Muscle layer of duodenum (tissue), 2 donors: ENCODE data around the gene ASB4.
"Not testable (repeated sequence)": the region's sequence is repeated elsewhere in the genome, so short reads cannot be mapped to it uniquely, and the experiment has no call there.

Source experiments
- H3K27ac ChIP-seq: one replicate; pipeline ENCODE4 v1.7.0; 2013; ENCODE audit warnings: mild to moderate bottlenecking, low read length
- H3K27me3 ChIP-seq: one replicate; pipeline ENCODE4 v1.7.0; 2013; ENCODE audit warnings: low read depth, mild to moderate bottlenecking, control low read depth, low read length
- H3K36me3 ChIP-seq, 2 donors: one replicate each; pipeline ENCODE4 v1.7.0; 2013; ENCODE audit warnings: low read length in 2 of 2, control low read depth in 1 of 2, mild to moderate bottlenecking in 1 of 2; ENCODE audit not compliant: insufficient read depth in 2 of 2, control insufficient read depth in 1 of 2
- H3K4me1 ChIP-seq, 2 donors: one replicate each; pipeline ENCODE4 v1.7.0; 2013; ENCODE audit warnings: low read length in 2 of 2, mild to moderate bottlenecking in 2 of 2, control low read depth in 1 of 2, moderate library complexity in 1 of 2; ENCODE audit not compliant: insufficient read depth in 2 of 2, control insufficient read depth in 1 of 2
- H3K4me3 ChIP-seq, 2 donors: one replicate each; pipeline ENCODE4 v1.7.0; 2013; ENCODE audit warnings: low read length in 2 of 2, low read depth in 1 of 2, mild to moderate bottlenecking in 1 of 2
- H3K9me3 ChIP-seq, 2 donors: one replicate each; pipeline ENCODE4 v1.7.0; 2013; ENCODE audit warnings: low read length in 2 of 2, control low read depth in 1 of 2, mild to moderate bottlenecking in 1 of 2; ENCODE audit not compliant: control insufficient read depth in 1 of 2
- donor health status: healthy.

The ASB4 gene

DNA sequence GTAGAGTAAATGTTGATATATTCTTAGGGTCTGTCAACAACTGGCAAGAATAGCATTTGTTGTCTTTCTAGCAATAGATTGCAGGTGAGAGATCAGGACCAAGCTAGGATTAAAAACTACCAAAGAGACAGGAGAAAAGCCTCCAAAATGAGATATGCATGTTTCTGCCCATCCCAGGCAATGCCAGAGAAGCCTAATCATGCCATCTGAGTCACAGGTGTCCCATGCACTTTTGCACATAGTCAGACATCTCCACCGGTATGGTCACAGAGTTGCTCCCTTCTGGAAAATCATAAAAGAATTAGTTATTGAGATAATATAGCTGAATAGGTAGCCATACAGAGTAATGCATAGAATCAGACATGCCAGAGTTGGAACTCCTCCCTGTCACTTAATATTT, 59.9 kb downstream of the ASB4 start:
- H3K9me3 ChIP-seq: no peaks in the 10 kb centered on the region
- H3K4me3 ChIP-seq: peak overlapping the region; percentile 46 to 52
- H3K27ac ChIP-seq: peak overlapping the region; percentile 88
- H3K36me3 ChIP-seq: no peaks in the 10 kb centered on the region
- no peaks in the 10 kb centered on the region for H3K27me3 ChIP-seq
- H3K4me1 ChIP-seq: peaks cover 22 to 36% of the 10 kb centered on the region in 2 donors

DNA sequence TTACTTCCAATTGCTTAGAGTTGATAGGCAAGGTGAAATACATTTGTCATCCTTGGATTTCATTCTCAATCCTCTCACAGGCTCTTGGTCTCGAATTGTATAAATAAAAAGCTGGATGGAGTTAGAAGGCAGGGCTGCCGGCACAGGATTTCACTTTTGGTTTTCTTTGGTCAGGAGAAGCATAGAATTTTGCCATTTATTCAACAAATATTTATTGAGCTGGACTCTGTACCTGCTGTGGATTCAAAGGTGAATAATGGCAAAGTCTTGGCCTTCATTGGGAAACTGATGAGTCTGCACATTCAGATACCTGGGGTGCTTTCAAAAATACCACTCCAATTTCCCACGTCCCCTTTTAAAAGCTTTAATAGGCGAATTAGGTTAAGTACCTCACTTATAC, 60.9 kb downstream of the ASB4 start:
- H3K4me3 ChIP-seq: peak overlapping the region; percentile 30 to 46
- peak overlapping the region; percentile 76 for H3K27ac ChIP-seq
- peaks cover 26 to 45% of the 10 kb centered on the region in 2 donors for H3K4me1 ChIP-seq
- H3K27me3 ChIP-seq: no peaks in the 10 kb centered on the region
- no peaks in the 10 kb centered on the region for H3K36me3 ChIP-seq
- H3K9me3 ChIP-seq: no peaks in the 10 kb centered on the region

DNA sequence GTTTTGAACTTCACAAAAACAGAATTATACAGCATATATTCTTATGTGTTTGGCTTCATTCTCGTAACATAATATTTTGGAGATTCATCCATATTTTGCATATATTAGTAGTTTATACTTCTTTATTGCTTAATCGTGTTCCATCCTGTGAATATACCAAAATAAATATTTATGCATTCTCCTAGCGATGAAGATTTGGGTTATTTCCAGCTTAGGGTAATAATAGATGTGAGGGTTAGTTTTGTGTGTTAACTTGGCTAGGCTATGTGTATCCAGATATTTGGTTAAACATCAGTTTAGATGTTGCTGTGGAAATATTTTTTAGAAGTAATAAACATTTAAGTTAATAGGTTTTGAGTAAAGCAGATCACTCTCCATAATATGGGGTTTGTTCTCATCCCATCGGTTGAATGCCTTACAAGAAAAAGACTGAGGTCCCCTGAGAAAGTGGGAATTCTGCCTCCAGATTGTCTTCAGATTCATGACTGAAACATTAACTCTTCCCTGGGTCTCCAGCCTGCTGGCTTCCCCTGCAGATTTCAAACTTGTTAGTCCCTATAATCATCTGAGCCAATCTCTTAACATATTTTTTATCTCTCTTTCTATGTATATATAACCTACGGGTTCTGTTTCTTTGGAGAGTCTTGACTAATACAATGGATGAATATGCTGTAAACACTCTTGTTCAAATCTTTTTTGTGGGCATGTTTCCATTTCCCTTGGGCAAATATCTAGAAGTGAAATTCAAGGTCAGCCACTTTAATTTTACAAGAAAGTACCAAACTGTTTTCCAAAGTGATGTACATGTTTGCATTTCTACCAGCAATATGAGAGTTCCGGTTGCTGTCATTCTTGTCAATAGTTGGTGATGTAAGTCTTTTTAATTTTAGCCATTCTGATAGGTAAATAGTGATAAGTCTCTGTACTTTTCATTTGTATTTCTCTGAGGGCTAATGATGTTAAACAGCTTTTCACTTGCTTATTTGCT, 61.9 kb downstream of the ASB4 start:
- Histone ChIP-seq H3K4me1 (peaks cover 26 to 46% of the 10 kb centered on the region in 2 donors), H3K9me3 (no peaks in the 10 kb centered on the region), H3K27ac (peak overlapping the region; percentile 76), H3K4me3 (no peak overlapping the region), H3K36me3 (no peaks in the 10 kb centered on the region), H3K27me3 (no peaks in the 10 kb centered on the region)

DNA sequence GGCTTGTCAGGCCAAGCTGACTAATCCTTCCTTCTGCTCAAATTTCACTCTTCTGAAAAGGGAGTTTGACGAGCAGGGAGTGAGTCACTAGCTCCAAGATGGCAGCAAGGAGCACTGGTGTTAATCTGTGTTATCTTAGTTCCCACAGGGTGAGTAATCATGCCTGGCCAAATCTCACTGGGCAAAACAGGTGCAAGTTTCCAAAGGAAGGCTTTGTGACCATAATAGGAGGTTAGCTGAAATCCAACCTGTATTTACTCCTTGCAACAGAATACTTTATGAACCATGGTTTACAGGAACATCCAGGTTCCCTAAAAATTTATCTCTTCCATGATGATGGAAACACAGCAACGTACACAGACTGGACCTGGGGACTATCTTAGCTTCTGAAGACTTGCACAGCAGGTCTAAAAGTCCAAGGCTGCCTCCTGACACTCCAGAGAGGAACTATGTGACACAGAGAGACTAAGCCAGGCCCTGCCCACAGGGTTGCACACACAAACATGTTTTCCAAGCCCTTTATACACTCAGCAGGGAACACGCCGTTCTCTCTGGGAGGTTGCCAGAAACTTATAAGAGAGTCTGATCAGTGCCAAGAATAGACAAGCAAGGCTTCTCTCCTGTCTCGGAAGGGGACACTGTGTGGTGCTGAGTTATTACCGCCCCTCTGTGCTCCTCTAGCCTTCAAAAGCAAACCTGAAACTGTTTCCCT, 64.2 kb downstream of the ASB4 start:
- H3K27ac ChIP-seq: peak overlapping the region; percentile 84
- H3K9me3 ChIP-seq: no peaks in the 10 kb centered on the region
- no peaks in the 10 kb centered on the region for H3K36me3 ChIP-seq
- H3K4me3 ChIP-seq: peak overlapping the region; percentile 18 to 35
- peaks cover 26 to 43% of the 10 kb centered on the region in 2 donors for H3K4me1 ChIP-seq
- no peaks in the 10 kb centered on the region for H3K27me3 ChIP-seq

DNA sequence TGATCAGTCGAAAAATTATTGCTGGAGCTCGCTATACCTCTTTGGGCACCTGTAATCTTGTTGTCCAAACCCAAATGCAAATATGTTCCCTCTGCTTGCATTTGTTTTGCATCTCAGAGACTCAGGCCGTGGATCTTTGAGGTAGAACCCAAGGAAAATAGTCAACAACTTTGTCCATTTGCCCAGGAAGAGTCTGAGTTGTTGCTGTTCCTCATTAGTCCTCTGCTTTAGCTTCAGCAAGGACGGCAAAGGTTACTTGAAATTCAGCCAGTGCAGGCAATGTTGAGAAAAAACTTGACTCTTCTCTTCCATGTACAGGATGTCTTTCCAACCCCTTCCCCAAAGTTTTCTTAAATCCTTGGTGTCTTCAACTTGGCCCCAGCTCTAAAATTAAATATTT, 64.8 kb downstream of the ASB4 start:
- H3K27ac ChIP-seq: peak overlapping the region; percentile 84
- H3K4me3 ChIP-seq: peak overlapping the region in 1 of 2 donors; percentile 35
- peaks cover 24 to 39% of the 10 kb centered on the region in 2 donors for H3K4me1 ChIP-seq
- no peaks in the 10 kb centered on the region for H3K36me3 ChIP-seq
- no peaks in the 10 kb centered on the region for H3K27me3 ChIP-seq
- H3K9me3 ChIP-seq: no peaks in the 10 kb centered on the region

DNA sequence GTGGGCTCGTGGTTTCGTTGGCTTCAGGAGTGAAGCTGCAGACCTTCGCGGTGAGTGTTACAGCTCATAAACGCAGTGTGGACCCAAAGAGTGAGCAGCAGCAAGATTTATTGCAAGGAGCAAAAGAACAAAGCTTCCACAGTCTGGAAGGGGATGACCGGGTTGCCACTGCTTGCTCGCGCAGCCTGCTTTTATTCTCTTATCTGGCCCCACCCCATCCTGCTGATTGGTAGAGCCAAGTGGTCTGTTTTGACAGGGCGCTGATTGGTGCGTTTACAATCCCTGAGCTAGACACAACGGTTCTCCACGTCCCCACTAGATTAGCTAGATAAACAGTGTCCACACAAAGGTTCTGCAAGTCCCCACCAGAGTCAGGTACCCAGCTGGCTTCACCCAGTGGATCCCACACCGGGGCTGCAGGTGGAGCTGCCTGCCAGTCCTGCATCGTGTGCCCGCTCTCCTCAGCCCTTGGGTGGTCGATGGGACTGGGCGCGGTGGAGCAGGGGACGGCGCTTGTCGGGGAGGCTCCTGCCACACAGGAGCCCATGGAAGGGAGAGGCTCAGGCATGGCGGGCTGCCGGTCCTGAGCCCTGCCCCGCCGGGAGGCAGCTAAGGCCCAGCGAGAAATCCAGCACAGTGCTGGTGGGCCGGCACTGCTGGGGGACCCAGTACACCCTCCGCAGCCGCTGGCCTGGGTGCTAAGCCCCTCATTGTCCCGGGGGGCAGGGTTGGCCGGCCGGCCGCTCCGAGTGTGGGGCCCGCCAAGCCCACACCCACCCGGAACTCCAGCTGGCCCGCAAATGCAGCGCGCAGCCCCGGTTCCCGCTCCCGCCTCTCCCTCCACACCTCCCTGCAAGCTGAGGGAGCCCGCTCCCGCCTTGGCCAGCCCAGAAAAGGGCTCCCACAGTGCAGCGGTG, 66.5 kb downstream of the ASB4 start:
- H3K36me3 ChIP-seq, H3K4me3 ChIP-seq, H3K9me3 ChIP-seq, H3K27ac ChIP-seq, H3K27me3 ChIP-seq: not testable (repeated sequence)
- peaks cover 15 to 25% of the 10 kb centered on the region in 2 donors for H3K4me1 ChIP-seq

DNA sequence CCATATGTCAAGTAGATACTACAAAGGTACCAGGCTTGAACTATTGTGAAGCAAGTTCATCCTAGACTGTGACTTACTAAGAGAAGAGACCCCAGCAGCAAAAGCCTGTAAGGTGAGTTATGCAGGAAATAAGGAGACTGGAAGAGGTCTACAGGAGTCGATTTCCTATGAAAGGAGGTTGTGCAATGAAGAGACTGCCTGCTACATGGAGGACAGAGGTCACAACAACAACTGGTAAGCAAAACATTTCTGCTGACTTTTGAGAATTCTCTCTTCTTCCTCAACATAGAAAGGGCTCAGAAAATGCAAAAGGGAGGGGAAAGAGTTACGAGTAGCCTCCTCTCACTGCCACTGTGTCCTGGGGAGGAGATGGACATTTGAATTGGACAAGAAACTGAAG, 68.2 kb downstream of the ASB4 start:
- H3K4me3 ChIP-seq: no peak overlapping the region
- H3K36me3 ChIP-seq: no peaks in the 10 kb centered on the region
- H3K27ac ChIP-seq: no peak overlapping the region
- H3K9me3 ChIP-seq: no peaks in the 10 kb centered on the region
- H3K4me1 ChIP-seq: peaks cover 12 to 17% of the 10 kb centered on the region in 2 donors
- no peaks in the 10 kb centered on the region for H3K27me3 ChIP-seq

DNA sequence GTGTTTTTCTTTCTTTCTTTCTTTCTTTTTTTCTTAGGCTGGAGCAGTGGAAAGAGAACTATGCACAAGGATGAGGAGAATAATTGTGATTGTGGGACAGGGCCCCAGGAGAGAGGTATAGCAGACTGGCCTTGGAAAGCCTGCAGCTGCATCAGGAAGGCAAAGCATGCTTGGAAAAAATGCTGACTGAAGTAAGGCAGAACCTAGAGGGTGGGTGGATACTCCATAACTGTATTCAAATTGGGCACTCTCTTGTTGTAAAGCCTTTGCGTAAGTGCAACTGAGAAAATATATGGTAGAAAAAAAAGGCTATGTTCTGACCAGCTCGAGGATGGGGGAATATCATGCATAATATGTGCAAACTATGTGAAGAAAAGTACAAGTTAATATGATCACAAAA, 71.0 kb downstream of the ASB4 start:
- H3K4me3 ChIP-seq: no peak overlapping the region
- no peaks in the 10 kb centered on the region for H3K9me3 ChIP-seq
- no peak overlapping the region for H3K27ac ChIP-seq

DNA sequence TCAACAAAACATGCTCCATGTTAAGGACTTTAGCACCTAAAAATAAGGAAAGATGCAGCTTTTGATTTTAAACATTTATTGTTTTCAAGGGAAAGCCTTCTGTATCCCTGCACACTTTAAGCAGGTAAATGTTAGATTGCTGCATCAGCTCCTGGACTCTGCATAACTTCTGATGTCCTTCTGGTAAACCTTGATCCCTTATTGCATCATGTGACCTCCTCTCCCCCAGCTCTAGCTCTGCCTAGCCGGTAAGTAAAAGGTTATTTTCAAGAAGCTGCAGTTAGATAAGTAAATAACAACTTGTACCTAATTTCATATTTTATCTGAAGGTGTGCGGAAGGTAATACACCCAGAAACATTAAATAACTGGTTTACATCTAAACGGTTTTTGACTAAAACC, 73.1 kb downstream of the ASB4 start:
- no peaks in the 10 kb centered on the region for H3K9me3 ChIP-seq
- H3K27ac ChIP-seq: no peak overlapping the region
- no peaks in the 10 kb centered on the region for H3K27me3 ChIP-seq
- H3K4me1 ChIP-seq: peaks cover 0 to 5% of the 10 kb centered on the region in 2 donors
- no peaks in the 10 kb centered on the region for H3K36me3 ChIP-seq
- H3K4me3 ChIP-seq: no peak overlapping the region

More for the DNA sequence above, 71.0 kb downstream of the ASB4 start:
- Histone ChIP-seq H3K27me3 (no peaks in the 10 kb centered on the region), H3K36me3 (no peaks in the 10 kb centered on the region), H3K4me1 (peaks cover 0 to 5% of the 10 kb centered on the region in 2 donors)

DNA sequence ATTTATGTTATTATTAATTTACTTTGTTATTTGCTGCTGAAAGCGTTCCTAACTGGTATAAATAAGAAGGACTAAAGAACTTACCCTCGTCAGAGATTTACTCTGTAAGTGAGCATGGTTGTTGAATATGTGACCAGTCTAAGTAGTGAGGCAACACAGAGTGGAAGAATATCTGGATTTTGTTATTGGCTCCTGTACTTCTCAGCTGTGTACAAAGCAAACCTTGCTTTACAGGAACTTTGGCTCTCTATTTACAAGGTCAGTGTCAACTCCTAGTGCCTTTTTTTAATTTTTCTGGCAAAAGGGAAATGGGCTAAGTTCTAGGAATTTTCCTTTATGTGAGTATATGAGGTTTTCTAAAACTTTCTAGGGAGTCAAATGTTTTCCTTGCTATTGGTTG, 74.9 kb downstream of the ASB4 start:
- H3K4me3 ChIP-seq: no peak overlapping the region
- no peaks in the 10 kb centered on the region for H3K27me3 ChIP-seq
- no peak overlapping the region for H3K27ac ChIP-seq

More for the DNA sequence above, 74.9 kb downstream of the ASB4 start:
- H3K36me3 ChIP-seq: no peaks in the 10 kb centered on the region
- H3K9me3 ChIP-seq: no peaks in the 10 kb centered on the region
- H3K4me1 ChIP-seq: peaks cover 0 to 5% of the 10 kb centered on the region in 2 donors
